B cell (primary cell): Measurements from ENCODE around the gene SAMD4B. TPM values are rescaled to one million over a fixed set of nuclear protein-coding genes. Genes with fewer than 3 reads are reported as not detected.
A peak's percentile ranks its signal among the peaks of the same experiment; 100 is the strongest.

ENCODE experiments used
- ATAC-seq: fragments of 200-7000 bp; cut with Tn5 transposase; one replicate; pipeline ENCODE4 v1.10.0; 2021; ENCODE audit warnings: low read depth, mild to moderate bottlenecking, moderate number of reproducible peaks, moderate library complexity
- CTCF ChIA-PET: fragments of 350-600 bp; sonication (Branson Sonifier 250); formaldehyde crosslinking; loops from one replicate; lab custom pipeline; 2021; ENCODE audit warnings: antibody characterized with exemption, inconsistent platforms; lab: Charles Lee
- POLR2A ChIA-PET: fragments of 350-600 bp; sonication (Branson Sonifier 250); formaldehyde crosslinking; loops from one replicate; lab custom pipeline; 2021; ENCODE audit warnings: antibody characterized with exemption; lab: Charles Lee
- DNase-seq: peaks from one replicate; pipeline ENCODE4 v3.0.0; 2013
- H2AFZ ChIP-seq: 2 replicates; pipeline ENCODE4 v1.6.1; 2012; ENCODE audit warnings: mild to moderate bottlenecking, low read depth, low read length; ENCODE audit not compliant: insufficient read depth, poor library complexity, severe bottlenecking
- H3K27ac ChIP-seq, 2 donors: 1 replicate in 1 of 2; 2 replicates in 1 of 2; pipeline ENCODE4 v1.5.1; 2012 to 2013; ENCODE audit warnings: low read length in 2 of 2, mild to moderate bottlenecking in 2 of 2, moderate library complexity in 1 of 2
- H3K27me3 ChIP-seq, 4 experiments: fragments of 200-600 bp in 1 of 4; sonication (generic) in 1 of 4; replicated peaks in 1 of 4; 1 replicate in 2 of 4; 2 replicates in 2 of 4; pipeline versions ENCODE4 v1.6.1 to v1.7.0; 2013 to 2016; ENCODE audit warnings: low read length in 3 of 4, mild to moderate bottlenecking in 2 of 4, mixed read lengths in 1 of 4, moderate library complexity in 1 of 4; ENCODE audit not compliant: insufficient read depth in 4 of 4, control insufficient read depth in 3 of 4; ENCODE audit errors: control extremely low read depth in 1 of 4
- H3K36me3 ChIP-seq, 2 experiments: replicated peaks in 1 of 2; 1 replicate in 1 of 2; 2 replicates in 1 of 2; pipeline versions ENCODE4 v1.6.1 to v1.7.1; 2013; ENCODE audit warnings: low read length in 1 of 2; ENCODE audit not compliant: insufficient read depth in 2 of 2, control insufficient read depth in 1 of 2; ENCODE audit errors: control extremely low read depth in 1 of 2, extremely low read depth in 1 of 2
- H3K4me1 ChIP-seq, 2 donors: fragments of 200-600 bp in 1 of 2; sonication (generic) in 1 of 2; 1 replicate in 1 of 2; 2 replicates in 1 of 2; pipeline versions ENCODE4 v1.5.1 to v1.6.1; 2013 to 2017; ENCODE audit warnings: low read length in 2 of 2; ENCODE audit not compliant: control insufficient read depth in 2 of 2, insufficient read depth in 2 of 2
- H3K4me2 ChIP-seq: replicated peaks from 2 replicates; pipeline ENCODE3; 2012; ENCODE audit warnings: mild to moderate bottlenecking, low read depth, low read length; ENCODE audit not compliant: poor library complexity, severe bottlenecking
- H3K4me3 ChIP-seq, 5 experiments: fragments of 200-600 bp in 1 of 5; sonication (generic) in 1 of 5; 1 replicate in 3 of 5; 2 replicates in 2 of 5; pipeline versions ENCODE4 v1.5.1 to v1.7.0; 2011 to 2016; ENCODE audit warnings: low read length in 4 of 5, mild to moderate bottlenecking in 4 of 5, low read depth in 2 of 5, control low read depth in 1 of 5, moderate library complexity in 1 of 5; ENCODE audit not compliant: insufficient read depth in 1 of 5; ENCODE audit errors: control extremely low read depth in 1 of 5, extremely low read depth in 1 of 5
- H3K79me2 ChIP-seq: fragments of 200-600 bp; sonication (generic); one replicate; pipeline ENCODE4 v1.6.0; 2016; ENCODE audit warnings: low read length; ENCODE audit not compliant: control insufficient read depth, insufficient read depth
- H3K9ac ChIP-seq: fragments of 200-600 bp; sonication (generic); 2 replicates; pipeline ENCODE4 v1.6.1; 2017; ENCODE audit warnings: mild to moderate bottlenecking, low read length, moderate library complexity
- H3K9me3 ChIP-seq, 3 donors: one replicate each; pipeline versions ENCODE4 v1.6.1 to v1.7.1; 2013; ENCODE audit warnings: low read length in 2 of 3; ENCODE audit not compliant: control insufficient read depth in 2 of 3, insufficient read depth in 1 of 3; ENCODE audit errors: control extremely low read depth in 1 of 3
- H4K20me1 ChIP-seq: 2 replicates; pipeline ENCODE4 v1.6.0; 2012; ENCODE audit warnings: mild to moderate bottlenecking, low read length; ENCODE audit not compliant: insufficient read depth, control insufficient read depth, poor library complexity, severe bottlenecking
- H3K27ac Mint-ChIP-seq: one replicate; pipeline ENCODE4 v1.8.0; 2021; ENCODE audit warnings: mixed read lengths
- H3K27me3 Mint-ChIP-seq: one replicate; pipeline ENCODE4 v1.8.0; 2021; ENCODE audit warnings: mixed read lengths
- H3K4me1 Mint-ChIP-seq: one replicate; pipeline ENCODE4 v1.8.0; 2021; ENCODE audit warnings: mixed read lengths
- H3K4me3 Mint-ChIP-seq: one replicate; pipeline ENCODE4 v1.8.0; 2021; ENCODE audit warnings: mixed read lengths
- H3K9me3 Mint-ChIP-seq: one replicate; pipeline ENCODE4 v1.8.0; 2022; ENCODE audit warnings: mixed read lengths; ENCODE audit not compliant: insufficient read depth
- CTCF ChIP-seq: fragments of 200-600 bp; IDR thresholded peaks from one replicate; pipeline ENCODE4 v1.8.0; 2022; ENCODE audit warnings: antibody characterized with exemption, mild to moderate bottlenecking
- EZH2 ChIP-seq: IDR thresholded peaks from 2 replicates; pipeline ENCODE4 v1.6.1; 2012; ENCODE audit warnings: borderline replicate concordance, low read depth, mild to moderate bottlenecking, moderate library complexity, low read length; ENCODE audit not compliant: insufficient read depth, poor library complexity, severe bottlenecking
- WGBS: methylation state at CpG from one replicate; pipeline ENCODE4 v1.1.5; 2013; ENCODE audit warnings: missing lambda C conversion rate; ENCODE audit not compliant: insufficient coverage; 5-methylcytosine and 5-hydroxymethylcytosine counted together
- intact Hi-C: fragments of 100-400 bp; cut with micrococcal nuclease; formaldehyde crosslinking; loops from one replicate; pipeline ENCODE4 v1.10.0; 2022
- polyA plus RNA-seq: library from polyadenylated mRNA; depleted of rRNA; stranded (reverse); fragments of >200 nt; gene quantifications from 2 replicates; pipeline ENCODE4 v1.2.3, GENCODE V29; 2012
- total RNA-seq, 2 donors: library from RNA; stranded (reverse); fragments of 120-200 nt in 1 of 2; gene quantifications; 1 replicate in 1 of 2; 2 replicates in 1 of 2; pipeline versions ENCODE4 v1.2.3 to v1.2.4, GENCODE V29; 2013 to 2022

Gene SAMD4B
- total and polyA plus RNA-seq, 2 donors (not counting 1 experiment from before 2014, with no cell fraction given), result 87.3 to 90.0 TPM

- H2AFZ ChIP-seq, result no peak overlapping the region
- no peaks in the 10 kb centered on the region for H3K9me3 Mint-ChIP-seq
- H3K4me2 ChIP-seq, result peak overlapping the region; percentile 60
- H3K9me3 ChIP-seq, result peaks cover 0 to 17% (median 0%) of the 10 kb centered on the region in 3 donors
- peaks cover 66% of the 10 kb centered on the region for H3K4me1 Mint-ChIP-seq
- peaks cover 69% of the 10 kb centered on the region for H3K79me2 ChIP-seq
- no peaks in the 10 kb centered on the region for H3K27me3 Mint-ChIP-seq
- peak overlapping the region; percentile 29 for H3K9ac ChIP-seq
- no peak for TF ChIP-seq CTCF
- no peak for TF ChIP-seq EZH2
- intact Hi-C loops, result loop anchor here (1.0 kb wide), 1 partner anchor 47 kb away; the partner anchor contains the start of gene SUPT5H
- peak overlapping the region; percentile 96 for H3K27ac Mint-ChIP-seq
- peak overlapping the region; percentile 70 for H3K4me3 Mint-ChIP-seq
- peaks cover 18% of the 10 kb centered on the region for H4K20me1 ChIP-seq
- peak overlapping the region; percentile 90 to 100 for H3K27ac ChIP-seq
- CTCF ChIA-PET, result interaction anchor here (0.8 to 8.9 kb wide), 17 partner anchors 7 to 286 kb away, joined by 3 to 260 read pairs (median 7); partner anchors contain the start of genes PLEKHG2, RPS16, SAMD4B and ZFP36
- POLR2A ChIA-PET, result interaction anchor here (0.6 to 4.1 kb wide), 8 partner anchors 10 to 272 kb away, joined by 3 to 67 read pairs (median 5); partner anchors contain the start of genes PAK4, PLEKHG2, RPS16 and SAMD4B
- no peaks in the 10 kb centered on the region for H3K27me3 ChIP-seq
- peaks cover 0 to 32% of the 10 kb centered on the region in 2 experiments for H3K36me3 ChIP-seq
- peak; percentile 67 for DNase-seq
- 41% methylated on average over 11 of the region's 11 CpGs for WGBS
- ATAC-seq, result no peak
- H3K4me3 ChIP-seq, result peak overlapping the region in 2 of 5 experiments; percentile 12 to 14
- H3K4me1 ChIP-seq, result peaks cover 52 to 64% of the 10 kb centered on the region in 2 donors
Measured at GRCh38 chr19:39398297-39398864, 56.2 kb downstream of the SAMD4B start.

GRCh38 chr19:39399668-39400050 lies 57.4 kb downstream of the SAMD4B start:
- H3K4me2 ChIP-seq, result peak overlapping the region; percentile 32
- H4K20me1 ChIP-seq, result peaks cover 8% of the 10 kb centered on the region
- POLR2A ChIA-PET, result interaction anchor here (1.1 to 8.8 kb wide), 5 partner anchors 8 to 36 kb away, joined by 4 to 74 read pairs (median 67); partner anchors contain the start of genes MED29, PAF1, PLEKHG2 and RPS16
- H3K27ac Mint-ChIP-seq, result peak overlapping the region; percentile 96
- no peaks in the 10 kb centered on the region for H3K9me3 Mint-ChIP-seq
- intact Hi-C loops, result loop anchor here (10.0 kb wide), 1 partner anchor 535 kb away; no protein-coding TSS in a partner anchor
- 100% methylated on average over 1 of the region's 4 CpGs for WGBS
- no peaks in the 10 kb centered on the region for H3K27me3 ChIP-seq
- no peaks in the 10 kb centered on the region for H3K27me3 Mint-ChIP-seq
- DNase-seq (no peak), ATAC-seq (no peak)
- H3K9me3 ChIP-seq, result peaks cover 0 to 17% (median 0%) of the 10 kb centered on the region in 3 donors
- no peak overlapping the region for H3K9ac ChIP-seq
- H3K4me3 ChIP-seq, result no peak overlapping the region
- no peak overlapping the region for H2AFZ ChIP-seq
- peaks cover 63% of the 10 kb centered on the region for H3K79me2 ChIP-seq
- CTCF ChIA-PET, result interaction anchor here (0.9 to 8.9 kb wide), 5 partner anchors 8 to 36 kb away, joined by 3 to 260 read pairs (median 28); partner anchors contain the start of genes MED29, PLEKHG2 and RPS16
- peaks cover 0 to 23% of the 10 kb centered on the region in 2 experiments for H3K36me3 ChIP-seq
- peaks cover 59 to 74% of the 10 kb centered on the region in 2 donors for H3K4me1 ChIP-seq
- peak overlapping the region; percentile 42 to 100 for H3K27ac ChIP-seq
- TF ChIP-seq CTCF (no peak), EZH2 (no peak)
- peak overlapping the region; percentile 81 for H3K4me3 Mint-ChIP-seq
- peaks cover 68% of the 10 kb centered on the region for H3K4me1 Mint-ChIP-seq
